ENCODE measurements around the gene GPR176.

DNA sequence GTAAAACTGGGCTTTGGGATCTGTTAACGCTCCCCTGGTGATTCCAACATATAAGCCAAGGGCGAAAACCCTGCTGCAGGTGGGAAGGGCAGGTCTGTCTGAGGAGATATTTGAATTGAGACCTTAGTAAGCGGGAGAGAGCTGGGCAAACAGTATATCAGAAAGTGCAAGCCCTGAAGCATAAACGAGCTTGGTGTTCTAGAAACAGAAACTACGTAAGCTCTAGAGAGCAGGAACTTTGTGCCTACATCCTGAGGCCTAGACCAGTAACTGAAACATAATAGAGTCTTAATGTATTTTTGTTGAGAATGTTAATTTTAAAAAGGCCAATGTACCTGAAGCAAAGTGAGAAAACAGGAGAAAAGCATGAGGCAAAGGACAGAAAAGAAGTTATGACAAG, 74.5 kb downstream of the GPR176 start:
- TF ChIP-seq, protein P1, sequence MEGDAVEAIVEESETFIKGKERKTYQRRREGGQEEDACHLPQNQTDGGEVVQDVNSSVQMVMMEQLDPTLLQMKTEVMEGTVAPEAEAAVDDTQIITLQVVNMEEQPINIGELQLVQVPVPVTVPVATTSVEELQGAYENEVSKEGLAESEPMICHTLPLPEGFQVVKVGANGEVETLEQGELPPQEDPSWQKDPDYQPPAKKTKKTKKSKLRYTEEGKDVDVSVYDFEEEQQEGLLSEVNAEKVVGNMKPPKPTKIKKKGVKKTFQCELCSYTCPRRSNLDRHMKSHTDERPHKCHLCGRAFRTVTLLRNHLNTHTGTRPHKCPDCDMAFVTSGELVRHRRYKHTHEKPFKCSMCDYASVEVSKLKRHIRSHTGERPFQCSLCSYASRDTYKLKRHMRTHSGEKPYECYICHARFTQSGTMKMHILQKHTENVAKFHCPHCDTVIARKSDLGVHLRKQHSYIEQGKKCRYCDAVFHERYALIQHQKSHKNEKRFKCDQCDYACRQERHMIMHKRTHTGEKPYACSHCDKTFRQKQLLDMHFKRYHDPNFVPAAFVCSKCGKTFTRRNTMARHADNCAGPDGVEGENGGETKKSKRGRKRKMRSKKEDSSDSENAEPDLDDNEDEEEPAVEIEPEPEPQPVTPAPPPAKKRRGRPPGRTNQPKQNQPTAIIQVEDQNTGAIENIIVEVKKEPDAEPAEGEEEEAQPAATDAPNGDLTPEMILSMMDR (IDR thresholded peaks at IDR 0.05; ENCODE audit: poor library complexity, severe bottlenecking) = no peak
- TF ChIP-seq POLR2AphosphoS5 (IDR thresholded peaks at IDR 0.05) (no peak), EZH2 (IDR thresholded peaks at IDR 0.05; ENCODE audit: borderline replicate concordance, insufficient read depth, low read length, poor library complexity, severe bottlenecking) (no peak), RAD21 (conservative IDR thresholded peaks at IDR 0.05) (no peak)
